GM19372 (cell line): Measurements from ENCODE around the gene MADCAM1.

Source experiments
- ATAC-seq: cut with Tn5 transposase; IDR thresholded peaks from one replicate; pipeline ENCODE4 v1.9.1; 2021; ENCODE audit warnings: mild to moderate bottlenecking, low read depth, moderate library complexity; ENCODE audit not compliant: unreplicated experiment

The MADCAM1 gene

GRCh38 chr19:530134-531008 is 34.1 kb downstream of the MADCAM1 start:
- no peak for ATAC-seq

GRCh38 chr19:531009-531752 is 34.9 kb downstream of the MADCAM1 start:
- ATAC-seq: peak; percentile 68

- ATAC-seq: no peak
Observed at GRCh38 chr19:531753-532560, 35.7 kb downstream of the MADCAM1 start, which contains the start of gene CDC34. CDC34 (plus strand) TSS chr19:531760; CDS start chr19:531932, 172 bp downstream.

GRCh38 chr19:532561-533363 is 36.5 kb downstream of the MADCAM1 start:
- no peak for ATAC-seq

GRCh38 chr19:533364-534058 is 37.2 kb downstream of the MADCAM1 start:
- ATAC-seq: no peak

GRCh38 chr19:534088-534487 is 37.8 kb downstream of the MADCAM1 start:
- no peak for ATAC-seq

- no peak for ATAC-seq
Observed at GRCh38 chr19:535017-535835, 38.9 kb downstream of the MADCAM1 start.

- ATAC-seq: no peak
Observed at GRCh38 chr19:536031-536880, 40.0 kb downstream of the MADCAM1 start.

GRCh38 chr19:536881-537404 is 40.7 kb downstream of the MADCAM1 start:
- no peak for ATAC-seq

- ATAC-seq: no peak
Observed at GRCh38 chr19:538641-539428, 42.5 kb downstream of the MADCAM1 start.

GRCh38 chr19:539429-540030 is 43.2 kb downstream of the MADCAM1 start:
- no peak for ATAC-seq

GRCh38 chr19:540867-541637 is 44.8 kb downstream of the MADCAM1 start:
- ATAC-seq: no peak

GRCh38 chr19:541699-542098 is 45.4 kb downstream of the MADCAM1 start:
- ATAC-seq: no peak

GRCh38 chr19:542173-542866 is 46.0 kb downstream of the MADCAM1 start:
- no peak for ATAC-seq
